Measurements from ENCODE around the gene EFNB1.

DNA sequence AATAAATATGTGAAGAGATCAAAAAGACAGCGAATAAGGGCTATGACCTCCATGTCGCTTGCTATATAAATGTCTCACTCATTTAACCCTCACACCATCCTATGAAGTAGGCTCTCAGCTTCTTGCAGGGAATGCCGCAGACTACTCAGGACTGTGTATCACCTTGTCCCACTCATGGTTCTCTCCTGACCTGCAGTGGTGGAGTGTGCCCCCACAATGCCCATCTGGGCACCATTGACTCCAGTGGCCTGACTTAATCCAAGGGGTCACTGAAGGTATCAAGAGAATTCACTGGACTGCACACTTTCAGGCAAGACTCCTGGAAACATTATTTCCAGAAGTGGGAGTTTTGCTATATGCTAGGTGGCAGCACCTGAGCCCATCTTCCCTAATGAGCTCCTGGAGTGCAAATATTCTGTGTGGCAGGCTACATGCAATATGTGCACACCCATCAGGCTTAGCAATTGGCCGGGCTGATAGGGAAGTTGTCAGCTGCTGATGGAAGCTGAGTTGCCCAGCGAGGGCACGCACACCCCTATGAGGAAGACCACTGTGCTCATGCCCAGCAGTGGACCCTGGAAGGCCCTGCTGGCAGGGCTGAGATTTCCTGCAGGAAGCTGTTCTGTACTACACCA, 8.2 kb upstream of the EFNB1 start:
- TF ChIP-seq, protein P1, sequence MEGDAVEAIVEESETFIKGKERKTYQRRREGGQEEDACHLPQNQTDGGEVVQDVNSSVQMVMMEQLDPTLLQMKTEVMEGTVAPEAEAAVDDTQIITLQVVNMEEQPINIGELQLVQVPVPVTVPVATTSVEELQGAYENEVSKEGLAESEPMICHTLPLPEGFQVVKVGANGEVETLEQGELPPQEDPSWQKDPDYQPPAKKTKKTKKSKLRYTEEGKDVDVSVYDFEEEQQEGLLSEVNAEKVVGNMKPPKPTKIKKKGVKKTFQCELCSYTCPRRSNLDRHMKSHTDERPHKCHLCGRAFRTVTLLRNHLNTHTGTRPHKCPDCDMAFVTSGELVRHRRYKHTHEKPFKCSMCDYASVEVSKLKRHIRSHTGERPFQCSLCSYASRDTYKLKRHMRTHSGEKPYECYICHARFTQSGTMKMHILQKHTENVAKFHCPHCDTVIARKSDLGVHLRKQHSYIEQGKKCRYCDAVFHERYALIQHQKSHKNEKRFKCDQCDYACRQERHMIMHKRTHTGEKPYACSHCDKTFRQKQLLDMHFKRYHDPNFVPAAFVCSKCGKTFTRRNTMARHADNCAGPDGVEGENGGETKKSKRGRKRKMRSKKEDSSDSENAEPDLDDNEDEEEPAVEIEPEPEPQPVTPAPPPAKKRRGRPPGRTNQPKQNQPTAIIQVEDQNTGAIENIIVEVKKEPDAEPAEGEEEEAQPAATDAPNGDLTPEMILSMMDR (IDR thresholded peaks at IDR 0.05): no peak
- TF ChIP-seq POLR2AphosphoS5 (IDR thresholded peaks at IDR 0.05; ENCODE audit: insufficient read depth in 1 of 2, low read depth in 1 of 2): no peak
